HG03575 (cell line): Measurements from ENCODE around the gene ZNF423.

Experiments used
- ATAC-seq: cut with Tn5 transposase; IDR thresholded peaks from one replicate; pipeline ENCODE4 v1.9.1; 2021; ENCODE audit not compliant: unreplicated experiment, insufficient number of reproducible peaks, low FRiP score; ENCODE audit errors: extremely low read depth

Gene ZNF423

GRCh38 chr16:49630783-49631182 lies 225.1 kb downstream of the ZNF423 start:
- ATAC-seq = no peak

GRCh38 chr16:49629851-49630250 lies 226.1 kb downstream of the ZNF423 start:
- ATAC-seq = no peak

- no peak for ATAC-seq
These were observed 227.8 kb downstream of the ZNF423 start for GRCh38 chr16:49628148-49628547.

GRCh38 chr16:49625311-49626065 lies 230.4 kb downstream of the ZNF423 start:
- ATAC-seq = no peak

GRCh38 chr16:49623501-49624266 lies 232.2 kb downstream of the ZNF423 start:
- no peak for ATAC-seq

GRCh38 chr16:49622421-49623402 lies 233.2 kb downstream of the ZNF423 start:
- ATAC-seq = no peak

- no peak for ATAC-seq
These were observed 233.9 kb downstream of the ZNF423 start for GRCh38 chr16:49622084-49622390.

DNA sequence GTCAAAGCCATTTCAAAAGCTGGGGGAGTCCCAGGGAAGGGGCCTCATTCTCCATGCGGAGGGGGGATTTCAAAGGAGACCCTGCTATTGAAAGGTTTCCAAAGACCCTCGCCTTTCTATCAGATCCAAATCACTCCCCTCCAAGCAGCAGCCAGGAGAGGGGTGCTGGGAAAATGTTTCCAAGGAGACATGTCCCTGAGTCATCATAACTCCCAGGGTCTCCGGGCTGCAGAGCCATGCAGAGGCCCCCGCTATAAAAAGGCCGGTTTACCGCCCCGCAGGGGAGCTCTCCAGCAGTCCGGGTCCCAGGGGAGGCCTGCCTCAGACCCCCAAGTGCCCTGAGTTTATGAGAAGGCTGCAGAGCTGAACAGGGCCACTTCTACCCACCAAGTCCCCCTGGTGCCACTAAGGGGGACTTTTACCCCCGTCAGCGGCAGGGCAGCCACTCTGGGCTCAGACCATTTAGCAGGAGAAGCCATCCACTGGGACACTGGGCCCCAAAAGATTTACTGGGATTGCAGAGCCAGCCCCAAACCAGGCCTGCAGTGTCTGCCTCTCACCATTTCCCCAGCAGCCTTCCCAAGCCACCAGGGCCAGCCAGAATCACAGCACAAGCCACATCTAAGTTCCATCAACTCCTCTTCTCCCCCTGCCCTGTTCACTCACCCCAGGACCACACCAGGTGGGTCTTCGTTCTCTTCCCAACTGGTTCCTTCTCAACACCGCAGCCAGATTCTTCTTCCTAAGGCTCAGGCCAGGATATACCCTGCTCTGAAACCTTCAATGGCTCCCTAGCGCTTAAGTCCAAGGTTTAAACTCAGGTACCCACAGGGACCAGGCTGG lies 234.4 kb downstream of the ZNF423 start:
- ATAC-seq = no peak

DNA sequence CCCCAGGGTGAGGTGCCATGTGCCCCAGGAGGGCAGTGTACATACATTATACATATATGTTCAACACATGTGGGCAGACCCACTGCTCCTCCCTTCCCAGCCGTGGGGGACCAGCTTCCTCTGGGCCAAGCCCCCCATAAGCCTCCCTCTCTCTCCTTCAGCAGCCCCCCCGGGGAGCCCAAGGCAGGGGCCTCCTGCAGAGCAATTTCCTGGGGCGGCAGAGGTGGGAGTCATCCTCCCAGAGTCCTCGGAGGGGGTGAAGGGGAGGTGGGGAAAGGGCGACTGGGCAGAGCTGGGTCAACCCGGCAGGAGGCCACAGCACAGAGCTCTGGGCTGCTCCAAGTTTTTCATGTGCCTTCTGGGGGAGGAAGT lies 235.1 kb downstream of the ZNF423 start:
- no peak for ATAC-seq

DNA sequence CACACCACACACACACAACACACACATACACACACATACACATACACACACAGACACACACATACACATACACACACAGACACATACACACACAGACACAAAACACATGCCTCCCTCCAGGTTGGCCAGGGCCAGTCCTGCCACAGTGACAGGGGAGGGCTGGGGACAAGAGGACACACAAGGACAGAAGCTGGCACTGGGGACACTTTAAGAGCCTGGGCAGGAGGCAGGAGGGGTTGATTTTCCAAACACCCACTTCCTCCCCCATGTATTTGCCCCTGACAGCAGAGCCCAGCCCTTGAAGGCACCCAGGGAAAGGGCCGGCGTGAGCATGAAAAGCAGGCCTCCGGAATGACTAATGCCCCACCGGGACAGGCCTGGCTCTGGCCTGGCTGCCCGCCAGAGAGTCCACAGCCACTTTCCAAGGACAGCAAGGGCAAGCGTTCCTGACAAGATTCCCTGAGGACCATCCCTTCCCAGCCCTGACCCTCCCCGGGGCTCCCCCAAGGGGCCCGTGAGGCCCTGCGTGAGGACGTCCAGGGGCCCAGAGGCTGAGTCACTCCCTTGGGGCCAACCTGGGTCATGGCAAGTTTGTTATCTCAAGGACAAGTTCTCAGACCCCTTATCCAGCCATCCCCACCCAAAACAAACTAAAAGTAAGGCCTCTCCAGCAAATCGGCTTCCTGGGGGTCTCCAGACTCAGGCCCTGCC lies 235.6 kb downstream of the ZNF423 start:
- no peak for ATAC-seq

GRCh38 chr16:49619811-49620157 lies 236.1 kb downstream of the ZNF423 start:
- ATAC-seq = no peak

- ATAC-seq = no peak
These were observed 237.0 kb downstream of the ZNF423 start for GRCh38 chr16:49618955-49619354.

DNA sequence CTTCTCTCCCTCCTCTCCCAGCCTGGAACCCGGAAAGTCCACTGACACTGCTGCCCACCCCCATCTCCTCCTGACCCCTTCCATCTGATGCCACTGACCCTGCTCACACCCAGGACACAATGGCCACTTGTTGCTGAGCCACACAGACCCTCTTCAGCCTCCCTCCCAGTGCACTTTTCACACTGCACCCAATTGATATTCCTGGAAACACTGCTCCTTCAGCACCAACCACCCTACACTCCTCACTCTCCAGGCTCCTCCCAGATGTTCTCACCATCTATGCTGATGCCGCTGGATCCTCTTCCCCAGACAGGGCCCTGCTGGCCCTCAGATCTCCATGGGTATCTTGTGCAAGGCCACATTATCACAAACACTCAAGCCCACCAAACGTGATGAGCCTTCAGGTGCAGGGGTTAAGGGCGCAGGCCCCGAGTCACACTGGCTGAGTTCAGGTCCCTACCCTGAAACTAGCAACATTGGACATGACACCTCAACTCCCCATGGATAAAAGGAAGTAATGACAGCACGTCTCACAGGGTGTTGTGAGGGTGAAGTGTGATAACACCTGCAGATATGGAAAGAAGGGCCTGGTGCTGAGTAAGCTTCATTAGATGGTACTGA lies 238.1 kb downstream of the ZNF423 start:
- no peak for ATAC-seq

DNA sequence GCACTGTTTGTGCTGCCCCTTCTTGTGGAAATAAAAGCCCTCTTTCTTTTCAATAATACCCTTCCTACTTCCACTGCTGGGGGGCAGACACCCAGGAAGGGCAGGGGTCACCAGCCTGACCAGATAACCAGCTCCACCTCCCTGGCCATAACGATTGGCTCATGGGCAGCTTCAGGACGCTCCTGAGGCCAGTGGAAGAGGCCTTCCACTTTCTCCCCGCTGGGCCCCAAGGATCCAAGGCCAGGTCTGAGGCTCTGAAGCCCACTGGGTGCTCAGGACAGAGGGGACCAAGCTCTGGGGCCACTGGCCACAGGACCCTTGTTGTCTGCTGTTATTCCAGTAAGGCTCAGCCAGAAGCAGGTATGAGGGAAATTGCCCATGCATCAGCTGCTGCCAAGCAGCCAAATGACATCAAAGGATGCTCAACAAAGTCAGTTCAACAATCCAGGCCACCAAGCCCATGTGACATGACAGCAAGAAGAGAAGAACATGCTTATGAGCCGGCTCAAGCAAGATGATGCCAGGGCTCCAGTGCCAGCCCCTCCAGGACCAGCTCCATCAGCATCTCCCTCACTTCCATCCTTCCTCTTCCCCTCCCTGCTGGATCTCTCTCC lies 238.8 kb downstream of the ZNF423 start:
- no peak for ATAC-seq

- ATAC-seq = no peak
These were observed 240.3 kb downstream of the ZNF423 start for GRCh38 chr16:49615576-49615975.

- no peak for ATAC-seq
These were observed 244.9 kb downstream of the ZNF423 start for GRCh38 chr16:49610983-49611382.

DNA sequence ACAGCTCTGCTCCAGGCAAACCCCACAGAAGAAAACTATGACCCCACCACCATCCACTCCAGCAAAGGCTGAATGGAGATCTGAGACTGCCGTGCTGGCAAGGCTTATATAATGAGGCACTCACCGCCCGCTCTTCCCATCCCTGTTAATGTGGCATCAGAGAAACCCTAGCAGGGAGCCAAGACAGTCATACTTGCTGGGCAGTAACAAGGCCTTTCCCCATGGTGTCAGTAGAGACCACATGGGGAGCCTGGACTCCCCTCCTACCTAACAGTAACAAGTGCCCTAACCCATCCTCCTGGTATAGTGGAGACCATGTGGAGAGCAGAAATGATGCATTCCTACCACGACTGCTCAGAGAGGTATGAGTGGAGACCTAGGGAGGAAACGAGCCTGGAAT lies 247.1 kb downstream of the ZNF423 start:
- ATAC-seq = no peak
